ENCODE data around the gene DNAJB7.
"Not testable (repeated sequence)": the region's sequence is repeated elsewhere in the genome, so short reads cannot be mapped to it uniquely, and the experiment has no call there.

DNAJB7 gene

GRCh38 chr22:40862013-40862412, at the start of gene DNAJB7:
Gene DNAJB7, minus strand, starts transcription at chr22:40862113. Its CDS starts 119 bp downstream, at chr22:40861994.
- DNase-seq, result no peak

- DNase-seq, result no peak
Observed at GRCh38 chr22:40908895-40909294, 47.0 kb upstream of the DNAJB7 start.

GRCh38 chr22:40904101-40904500, 42.2 kb upstream of the DNAJB7 start:
- DNase-seq, result no peak

GRCh38 chr22:40898850-40899357, 37.0 kb upstream of the DNAJB7 start:
- DNase-seq, result no peak

- no peak for DNase-seq
Observed at GRCh38 chr22:40894417-40894816, 32.5 kb upstream of the DNAJB7 start.

- no peak for DNase-seq
Observed at GRCh38 chr22:40890881-40891280, 29.0 kb upstream of the DNAJB7 start.

GRCh38 chr22:40889116-40889515, 27.2 kb upstream of the DNAJB7 start:
- DNase-seq, result no peak

- no peak for DNase-seq
Observed at GRCh38 chr22:40878922-40879321, 17.0 kb upstream of the DNAJB7 start.

GRCh38 chr22:40877488-40877887, 15.6 kb upstream of the DNAJB7 start:
- DNase-seq, result no peak

- DNase-seq, result no peak
Observed at GRCh38 chr22:40876907-40877306, 15.0 kb upstream of the DNAJB7 start.

GRCh38 chr22:40875111-40875510, 13.2 kb upstream of the DNAJB7 start:
- DNase-seq, result no peak

GRCh38 chr22:40874016-40874415, 12.1 kb upstream of the DNAJB7 start:
- no peak for DNase-seq

- not testable (repeated sequence) for DNase-seq
Observed at GRCh38 chr22:40868379-40868778, 6.5 kb upstream of the DNAJB7 start.

GRCh38 chr22:40867109-40867508, 5.2 kb upstream of the DNAJB7 start:
- no peak for DNase-seq

- DNase-seq, result no peak
Observed at GRCh38 chr22:40862537-40862936, 624 bp upstream of the DNAJB7 start.

GRCh38 chr22:40857309-40857855, 4.5 kb downstream of the DNAJB7 start:
- no peak for DNase-seq

GRCh38 chr22:40856513-40857308, 5.2 kb downstream of the DNAJB7 start, which contains the start of the genes ST13 and XPNPEP3:
Gene ST13, minus strand, starts transcription at chr22:40856639. Its CDS starts 99 bp downstream, at chr22:40856540.
Gene XPNPEP3, plus strand, starts transcription at chr22:40857148. Its CDS starts 34 bp downstream, at chr22:40857182.
- peak; percentile 86 for DNase-seq

- no peak for DNase-seq
Observed at GRCh38 chr22:40855979-40856512, 5.9 kb downstream of the DNAJB7 start.

- DNase-seq, result peak; percentile 4
Observed at GRCh38 chr22:40855071-40855978, 6.6 kb downstream of the DNAJB7 start.

GRCh38 chr22:40853961-40854360, 8.0 kb downstream of the DNAJB7 start:
- no peak for DNase-seq

GRCh38 chr22:40853333-40853732, 8.6 kb downstream of the DNAJB7 start:
- DNase-seq, result no peak

GRCh38 chr22:40845816-40846215, 16.1 kb downstream of the DNAJB7 start:
- not testable (repeated sequence) for DNase-seq

- no peak for DNase-seq
Observed at GRCh38 chr22:40844951-40845350, 17.0 kb downstream of the DNAJB7 start.
